ENCODE data around the gene MAGI2.

DNA sequence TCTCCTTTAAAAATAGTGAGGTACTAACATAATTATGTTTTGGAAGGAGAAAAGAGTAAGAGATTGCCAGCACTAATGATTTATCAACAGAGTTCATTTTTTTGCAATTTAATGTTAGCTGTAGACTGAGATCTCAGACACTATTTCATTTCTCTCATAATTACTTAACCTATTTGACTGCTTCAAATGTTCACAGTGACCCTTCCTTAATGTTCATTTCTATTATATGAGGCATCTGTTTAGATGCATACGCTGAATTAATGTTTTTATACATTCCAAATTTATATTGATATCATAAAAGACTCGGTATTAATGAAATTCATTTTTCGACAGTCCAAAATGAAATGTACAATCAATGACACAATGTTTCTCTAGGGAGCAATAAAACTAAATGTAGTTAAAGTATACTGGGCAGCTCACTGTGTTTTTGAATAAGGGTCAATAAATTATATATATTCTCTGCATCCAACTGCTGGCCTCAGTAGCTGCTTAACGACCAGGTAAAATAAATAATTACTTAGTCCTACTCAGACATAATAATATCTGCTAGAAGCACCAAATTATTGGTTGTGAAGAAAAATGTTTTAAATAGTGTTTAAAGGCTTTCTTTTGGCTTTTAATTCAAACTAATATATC is 373.4 kb downstream of the MAGI2 start:
- TF ChIP-seq, protein P1, sequence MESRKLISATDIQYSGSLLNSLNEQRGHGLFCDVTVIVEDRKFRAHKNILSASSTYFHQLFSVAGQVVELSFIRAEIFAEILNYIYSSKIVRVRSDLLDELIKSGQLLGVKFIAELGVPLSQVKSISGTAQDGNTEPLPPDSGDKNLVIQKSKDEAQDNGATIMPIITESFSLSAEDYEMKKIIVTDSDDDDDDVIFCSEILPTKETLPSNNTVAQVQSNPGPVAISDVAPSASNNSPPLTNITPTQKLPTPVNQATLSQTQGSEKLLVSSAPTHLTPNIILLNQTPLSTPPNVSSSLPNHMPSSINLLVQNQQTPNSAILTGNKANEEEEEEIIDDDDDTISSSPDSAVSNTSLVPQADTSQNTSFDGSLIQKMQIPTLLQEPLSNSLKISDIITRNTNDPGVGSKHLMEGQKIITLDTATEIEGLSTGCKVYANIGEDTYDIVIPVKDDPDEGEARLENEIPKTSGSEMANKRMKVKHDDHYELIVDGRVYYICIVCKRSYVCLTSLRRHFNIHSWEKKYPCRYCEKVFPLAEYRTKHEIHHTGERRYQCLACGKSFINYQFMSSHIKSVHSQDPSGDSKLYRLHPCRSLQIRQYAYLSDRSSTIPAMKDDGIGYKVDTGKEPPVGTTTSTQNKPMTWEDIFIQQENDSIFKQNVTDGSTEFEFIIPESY (IDR thresholded peaks at IDR 0.05) = no peak
- no peak for TF ChIP-seq EGR1 (IDR thresholded peaks at IDR 0.05; ENCODE audit: low read depth in 2 of 2)
- no peak for TF ChIP-seq CTCF (IDR thresholded peaks at IDR 0.05; ENCODE audit: low read depth, low read length, missing input control)
- TF ChIP-seq, protein P2, sequence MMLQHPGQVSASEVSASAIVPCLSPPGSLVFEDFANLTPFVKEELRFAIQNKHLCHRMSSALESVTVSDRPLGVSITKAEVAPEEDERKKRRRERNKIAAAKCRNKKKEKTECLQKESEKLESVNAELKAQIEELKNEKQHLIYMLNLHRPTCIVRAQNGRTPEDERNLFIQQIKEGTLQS (IDR thresholded peaks at IDR 0.05) = no peak
- TF ChIP-seq MAX (IDR thresholded peaks at IDR 0.05) = no peak
- TF ChIP-seq RXRA (IDR thresholded peaks at IDR 0.05) = no peak
- no peak for TF ChIP-seq FOXA1 (IDR thresholded peaks at IDR 0.05)
- no peak for TF ChIP-seq REST (IDR thresholded peaks at IDR 0.05)
- no peak for TF ChIP-seq JUND (IDR thresholded peaks at IDR 0.05)
- TF ChIP-seq FOXA2 (IDR thresholded peaks at IDR 0.05) = no peak
- no peak for TF ChIP-seq SP1 (IDR thresholded peaks at IDR 0.05)
- no peak for TF ChIP-seq YY1 (IDR thresholded peaks at IDR 0.05)
- TF ChIP-seq TAF1 (conservative IDR thresholded peaks at IDR 0.05) = no peak
- no peak for TF ChIP-seq GABPA (IDR thresholded peaks at IDR 0.05 in 1 of 2, conservative IDR thresholded peaks at IDR 0.05 in 1 of 2)

Data from liver (tissue), 3 donors.